HEK293T (cell line): ENCODE data around the gene MAGEA9.
A peak's percentile ranks its signal among the peaks of the same experiment; 100 is the strongest.
"Not testable (repeated sequence)": the region's sequence is repeated elsewhere in the genome, so short reads cannot be mapped to it uniquely, and the experiment has no call there.

Source experiments
- CTCF ChIA-PET: fragments of 350-600 bp; formaldehyde crosslinking; extraction: SDS; loops from one replicate; lab custom pipeline; 2021; ENCODE audit warnings: antibody characterized with exemption, inconsistent platforms; lab: Yijun Ruan, JAX
- POLR2A ChIA-PET: fragments of 350-600 bp; formaldehyde crosslinking; extraction: SDS; loops from one replicate; lab custom pipeline; 2020; ENCODE audit warnings: antibody characterized with exemption, inconsistent platforms; lab: Yijun Ruan, JAX
- DNase-seq: peaks from one replicate; pipeline ENCODE4 v3.0.0; 2012; ENCODE audit warnings: mixed read lengths; ENCODE audit errors: extremely low spot score
- ARNT ChIP-seq: fragments of 450-650 bp; IDR thresholded peaks from 2 replicates; pipeline ENCODE4 v1.6.1; 2017; ENCODE audit warnings: mild to moderate bottlenecking
- BHLHE40 ChIP-seq: fragments of 450-650 bp; IDR thresholded peaks from 2 replicates; pipeline ENCODE4 v1.6.1; 2016; ENCODE audit warnings: mild to moderate bottlenecking, moderate library complexity, borderline replicate concordance
- CTBP1 ChIP-seq: fragments of 450-650 bp; IDR thresholded peaks from 2 replicates; pipeline ENCODE4 v1.6.1; 2016; ENCODE audit warnings: borderline replicate concordance
- ELF4 ChIP-seq: fragments of 450-650 bp; IDR thresholded peaks from 2 replicates; pipeline ENCODE4 v1.6.1; 2017; ENCODE audit warnings: antibody characterized with exemption
- FOXA1 ChIP-seq: fragments of 450-650 bp; IDR thresholded peaks from 2 replicates; pipeline ENCODE4 v1.6.1; 2016; ENCODE audit warnings: mild to moderate bottlenecking
- FOXK2 ChIP-seq: fragments of 450-650 bp; IDR thresholded peaks from 2 replicates; pipeline ENCODE4 v1.6.1; 2016; ENCODE audit warnings: mild to moderate bottlenecking
- FOXM1 ChIP-seq: fragments of 450-650 bp; IDR thresholded peaks from 2 replicates; pipeline ENCODE4 v1.6.1; 2017; ENCODE audit warnings: mild to moderate bottlenecking, borderline replicate concordance
- HDGF ChIP-seq: fragments of 450-650 bp; IDR thresholded peaks from 2 replicates; pipeline ENCODE4 v1.6.1; 2017; ENCODE audit warnings: antibody characterized with exemption, borderline replicate concordance
- L3MBTL2 ChIP-seq: fragments of 450-650 bp; conservative IDR thresholded peaks from 2 replicates; pipeline ENCODE4 v1.6.1; 2016; ENCODE audit warnings: mild to moderate bottlenecking
- LEF1 ChIP-seq: fragments of 450-650 bp; IDR thresholded peaks from 2 replicates; pipeline ENCODE4 v1.6.1; 2017; ENCODE audit warnings: mild to moderate bottlenecking, borderline replicate concordance
- NFRKB ChIP-seq: fragments of 450-650 bp; IDR thresholded peaks from 2 replicates; pipeline ENCODE4 v1.6.1; 2016; ENCODE audit warnings: mild to moderate bottlenecking, moderate library complexity
- PKNOX1 ChIP-seq: fragments of 450-650 bp; IDR thresholded peaks from 2 replicates; pipeline ENCODE4 v1.6.1; 2016
- SP1 ChIP-seq: fragments of 450-650 bp; IDR thresholded peaks from 2 replicates; pipeline ENCODE4 v1.6.1; 2017
- SUZ12 ChIP-seq: fragments of 450-650 bp; IDR thresholded peaks from 2 replicates; pipeline ENCODE4 v1.6.1; 2016; ENCODE audit warnings: mild to moderate bottlenecking
- TARDBP ChIP-seq: fragments of 450-650 bp; IDR thresholded peaks from 2 replicates; pipeline ENCODE4 v1.6.1; 2016
- ZNF384 ChIP-seq: fragments of 450-650 bp; IDR thresholded peaks from 2 replicates; pipeline ENCODE4 v1.6.1; 2016

The MAGEA9 gene

GRCh38 chrX:149825424-149825823 lies 43.7 kb downstream of the MAGEA9 start:
- DNase-seq: peak; percentile 39
- TF ChIP-seq SUZ12: no peak
- no peak for TF ChIP-seq ARNT
- no peak for TF ChIP-seq ZNF384
- TF ChIP-seq HDGF: no peak
- TF ChIP-seq FOXK2: no peak
- TF ChIP-seq FOXM1: no peak
- no peak for TF ChIP-seq BHLHE40
- TF ChIP-seq LEF1: no peak
- TF ChIP-seq PKNOX1: no peak
- TF ChIP-seq SP1: no peak
- no peak for TF ChIP-seq ELF4
- no peak for TF ChIP-seq NFRKB
- TF ChIP-seq TARDBP: no peak
- no peak for TF ChIP-seq CTBP1
- no peak for TF ChIP-seq FOXA1
- no peak for TF ChIP-seq L3MBTL2
- ChIA-PET POLR2A (no interaction called here), CTCF (interaction anchor here (0.8 kb wide), 1 partner anchor 23 kb away, joined by 3 read pairs; no protein-coding TSS in a partner anchor)

DNA sequence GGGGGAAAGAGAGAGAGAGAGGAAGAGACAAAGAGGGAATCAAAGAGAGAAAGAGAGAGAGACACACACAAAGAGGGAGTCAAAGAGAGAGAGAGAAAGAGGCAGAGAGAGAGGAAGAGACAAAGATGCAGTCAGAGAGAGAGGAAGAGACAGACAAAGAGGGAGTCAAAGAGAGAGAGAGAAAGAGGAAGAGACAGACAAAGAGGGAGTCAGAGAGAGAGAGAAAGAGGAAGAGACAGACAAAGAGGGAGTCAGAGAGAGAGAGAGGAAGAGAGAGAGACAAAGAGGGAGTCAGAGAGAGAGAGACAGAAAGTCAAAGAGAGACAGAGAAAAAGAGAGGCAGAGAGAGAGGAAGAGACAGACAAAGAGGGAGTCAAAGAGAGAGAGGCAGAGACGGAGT lies 45.5 kb downstream of the MAGEA9 start:
- TF ChIP-seq FOXA1: no peak
- TF ChIP-seq FOXK2: no peak
- no peak for TF ChIP-seq SUZ12
- TF ChIP-seq NFRKB: no peak
- no peak for TF ChIP-seq FOXM1
- no peak for TF ChIP-seq ARNT
- no peak for TF ChIP-seq SP1
- TF ChIP-seq PKNOX1: no peak
- no peak for TF ChIP-seq TARDBP
- no peak for TF ChIP-seq L3MBTL2
- no peak for TF ChIP-seq LEF1
- no peak for TF ChIP-seq ZNF384
- TF ChIP-seq ELF4: no peak
- TF ChIP-seq HDGF: no peak
- TF ChIP-seq BHLHE40: no peak
- no peak for TF ChIP-seq CTBP1
- ChIA-PET POLR2A (no interaction called here), CTCF (no interaction called here)
- no peak for DNase-seq

- TF ChIP-seq ARNT: no peak
- no peak for TF ChIP-seq FOXA1
- TF ChIP-seq PKNOX1: no peak
- no peak for TF ChIP-seq FOXK2
- TF ChIP-seq ZNF384: no peak
- TF ChIP-seq SUZ12: no peak
- no peak for TF ChIP-seq NFRKB
- CTCF ChIA-PET: no interaction called here
- DNase-seq: no peak
- POLR2A ChIA-PET: no interaction called here
Observed at GRCh38 chrX:149829751-149830191, 48.0 kb downstream of the MAGEA9 start.

GRCh38 chrX:149830192-149830873 lies 48.6 kb downstream of the MAGEA9 start:
- CTCF ChIA-PET: no interaction called here
- 0 out of 2 replicates have a peak, but pooled peaks have one; percentile 36 for TF ChIP-seq ZNF384
- TF ChIP-seq BHLHE40: no peak
- 0 out of 2 replicates have a peak, but pooled peaks have one; percentile 6 for TF ChIP-seq CTBP1
- POLR2A ChIA-PET: no interaction called here
- no peak for DNase-seq

DNA sequence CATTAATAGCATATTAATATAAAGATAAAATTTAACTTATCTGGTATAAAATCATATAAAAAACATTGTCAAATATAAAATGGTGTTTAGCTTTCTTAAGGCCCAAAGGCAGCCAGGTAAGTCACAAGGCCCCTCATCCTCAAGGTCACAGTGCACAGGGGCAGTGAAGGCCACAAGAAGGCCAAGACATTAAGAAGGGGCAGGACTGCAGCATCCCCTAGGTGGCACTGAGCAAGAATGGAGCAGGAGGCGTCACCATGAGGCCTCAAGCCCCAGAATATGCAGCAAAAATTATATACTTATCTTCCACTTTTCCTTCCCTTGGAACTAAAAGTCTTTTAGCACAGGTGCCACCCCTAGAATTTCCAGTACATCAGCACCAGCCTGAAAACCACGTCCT lies 49.7 kb downstream of the MAGEA9 start:
- POLR2A ChIA-PET: no interaction called here
- CTCF ChIA-PET: no interaction called here
- no peak for DNase-seq
- TF ChIP-seq TARDBP: no peak
- no peak for TF ChIP-seq ARNT
- TF ChIP-seq BHLHE40: no peak
- no peak for TF ChIP-seq NFRKB
- TF ChIP-seq ELF4: no peak
- TF ChIP-seq L3MBTL2: no peak
- no peak for TF ChIP-seq HDGF
- TF ChIP-seq FOXM1: no peak
- TF ChIP-seq SP1: no peak
- TF ChIP-seq FOXK2: no peak
- TF ChIP-seq SUZ12: no peak
- no peak for TF ChIP-seq LEF1
- TF ChIP-seq PKNOX1: no peak
- TF ChIP-seq ZNF384: no peak
- TF ChIP-seq FOXA1: no peak
- TF ChIP-seq CTBP1: no peak

- CTCF ChIA-PET, POLR2A ChIA-PET, DNase-seq: not testable (repeated sequence)
Observed at GRCh38 chrX:149836728-149837127, 55.0 kb downstream of the MAGEA9 start.
